ENCODE data around the gene DCLK3.

The DCLK3 gene

DNA sequence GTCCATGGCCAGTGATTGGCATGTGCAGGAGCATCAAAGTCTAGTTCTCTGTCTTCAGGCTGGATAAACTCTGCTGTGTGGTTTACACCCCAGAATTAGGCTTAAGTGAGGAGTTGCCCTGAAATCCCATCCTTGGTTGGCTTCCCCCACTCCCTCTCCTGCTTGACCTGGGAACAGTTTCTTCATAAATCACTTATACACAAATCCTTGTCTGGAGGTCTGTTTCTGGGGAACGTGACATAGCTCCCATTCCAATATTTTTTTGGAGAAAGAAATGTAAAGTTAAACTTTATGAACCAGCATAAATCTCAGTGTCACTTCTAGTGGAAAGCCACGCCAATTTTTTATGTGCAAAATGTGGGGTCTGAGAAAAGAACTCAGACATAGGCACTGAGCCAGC is 98.2 kb downstream of the DCLK3 start:
- no peak for DNase-seq

DNA sequence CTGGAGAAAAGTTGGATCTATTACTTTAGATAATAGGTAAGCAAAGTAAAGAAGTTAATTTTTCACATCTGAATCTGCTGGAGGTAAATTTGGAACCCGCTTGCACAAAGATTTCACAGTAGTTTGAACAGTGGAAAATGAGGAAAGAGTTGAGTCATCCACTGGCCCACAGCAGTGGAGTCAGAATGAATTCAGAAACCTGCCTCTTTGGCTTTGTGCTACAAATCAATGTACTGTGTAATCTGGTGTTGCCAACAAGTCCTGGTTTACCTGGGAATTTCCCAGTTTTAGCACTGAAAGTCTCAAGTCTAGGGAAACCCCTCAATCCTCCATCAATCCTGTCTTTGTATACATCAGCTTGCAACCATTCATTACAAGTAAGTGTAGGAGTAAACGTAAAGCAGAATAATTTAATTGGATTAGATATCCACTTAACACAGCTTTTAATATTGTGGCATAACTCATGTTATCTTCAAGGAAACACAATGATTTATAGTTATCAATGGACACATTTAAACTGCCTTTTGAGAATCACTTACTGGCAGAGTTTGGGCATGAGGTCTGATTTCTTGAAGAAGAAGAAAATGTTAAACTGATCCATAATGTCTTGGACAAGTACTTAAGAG is 100.6 kb downstream of the DCLK3 start:
- no peak for DNase-seq

DNA sequence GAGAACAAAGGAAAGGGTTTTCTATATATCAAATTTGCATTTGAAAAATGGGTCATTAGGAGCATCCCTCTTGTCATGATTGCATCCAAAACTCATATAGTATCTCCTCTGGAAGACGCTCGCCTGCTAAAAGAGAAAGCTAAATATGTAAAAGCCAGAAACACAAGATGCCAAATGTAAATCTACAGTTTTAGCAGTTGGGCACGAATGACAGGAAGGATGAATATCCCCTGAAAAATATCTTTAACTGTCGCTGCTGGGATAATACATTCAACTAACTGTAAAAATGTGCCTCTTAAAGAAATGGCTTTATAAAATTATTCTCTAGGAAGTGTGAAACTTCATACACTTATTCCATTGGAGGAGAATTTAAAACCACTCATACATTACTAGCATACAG is 101.7 kb downstream of the DCLK3 start:
- no peak for DNase-seq

Data from activated CD4-positive, CD25-positive, alpha-beta regulatory T cell treated with anti-CD3 and anti-CD28 coated beads, Interleukin-2, amount 50 U/mL, for 72 hours (primary cell).